ENCODE results near the gene IGLON5. TPM values are rescaled to one million over a fixed set of nuclear protein-coding genes. Genes with fewer than 3 reads are reported as not detected.

Gene IGLON5
- total RNA-seq, 4 donors from 2014 or later, result 0.27 TPM; not detected in 3

DNA sequence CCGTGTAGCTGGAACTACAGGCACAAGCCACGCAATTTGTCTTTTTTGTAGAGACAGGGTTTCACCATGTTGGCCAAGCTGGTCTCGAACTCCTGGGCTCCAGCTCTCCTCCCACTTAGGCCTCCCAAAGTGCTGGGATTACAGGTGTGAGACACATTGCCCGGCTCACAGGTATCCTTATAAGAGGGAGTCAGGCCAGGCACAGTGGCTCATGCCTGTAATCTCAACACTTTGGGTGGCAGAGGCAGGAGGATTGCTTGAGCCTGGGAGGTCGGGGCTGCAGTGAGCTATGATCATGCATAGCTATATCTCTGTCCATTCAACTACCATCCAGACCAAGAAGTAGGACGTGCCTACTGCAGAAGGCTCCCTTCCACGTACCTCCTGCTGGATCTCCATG, 10.2 kb upstream of the IGLON5 start:
- intact Hi-C loops (cut with DNase I; ENCODE audit: low total_unique reads), result no loop called here
- WGBS, 2 donors, result 70 to 72% methylated on average over 7 of the region's 7 CpGs
- no peak overlapping the region for H3K4me3 ChIP-seq (ENCODE audit: low read depth, poor library complexity, severe bottlenecking)
- DNase-seq (ENCODE audit: low spot score in 2 of 2), result peak in 1 of 2 donors; percentile 49
- no peak for TF ChIP-seq POLR2A (IDR thresholded peaks at IDR 0.05)
- TF ChIP-seq CTCF (IDR thresholded peaks at IDR 0.05), result no peak

- H3K4me3 ChIP-seq (ENCODE audit: low read depth, poor library complexity, severe bottlenecking), result no peak overlapping the region
- DNase-seq (ENCODE audit: low spot score in 2 of 2), result peak in 1 of 2 donors; percentile 50
- TF ChIP-seq POLR2A (IDR thresholded peaks at IDR 0.05) (no peak), CTCF (IDR thresholded peaks at IDR 0.05) (no peak)
- intact Hi-C loops (cut with DNase I; ENCODE audit: low total_unique reads), result no loop called here
- WGBS, 2 donors, result 81 to 86% methylated on average over 3 of the region's 3 CpGs
These were observed 6.0 kb upstream of the IGLON5 start for GRCh38 chr19:51305479-51305878.

DNA sequence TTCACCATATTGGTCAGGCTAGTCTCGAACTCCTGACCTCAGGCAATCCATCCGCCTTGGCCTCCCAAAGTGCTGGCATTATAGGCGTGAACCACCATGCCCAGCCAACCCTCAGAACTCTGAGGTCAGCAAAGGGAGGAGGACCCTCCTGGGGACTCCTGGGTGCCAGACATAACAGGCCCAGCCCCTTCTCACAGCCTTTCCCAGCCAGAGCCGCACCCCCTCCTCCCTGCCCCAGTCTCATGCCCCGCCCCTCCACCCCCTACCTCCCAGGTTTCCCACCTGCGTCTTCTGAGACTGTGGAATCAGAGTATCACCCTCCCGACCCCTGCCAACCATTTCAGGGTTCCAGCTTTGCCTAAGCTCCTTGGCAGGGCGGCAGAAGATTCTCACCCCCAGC, 5.2 kb downstream of the IGLON5 start:
- no peak for DNase-seq (ENCODE audit: low spot score in 2 of 2)
- intact Hi-C loops (cut with DNase I; ENCODE audit: low total_unique reads), result no loop called here
- WGBS, 2 donors, result 62 to 76% methylated on average over 8 of the region's 8 CpGs
- TF ChIP-seq CTCF (IDR thresholded peaks at IDR 0.05) (no peak), POLR2A (IDR thresholded peaks at IDR 0.05) (no peak)
- H3K4me3 ChIP-seq (ENCODE audit: low read depth, poor library complexity, severe bottlenecking), result no peak overlapping the region

- intact Hi-C loops (cut with DNase I; ENCODE audit: low total_unique reads), result no loop called here
- no peak for TF ChIP-seq POLR2A (IDR thresholded peaks at IDR 0.05)
- no peak for TF ChIP-seq CTCF (IDR thresholded peaks at IDR 0.05)
- no peak overlapping the region for H3K4me3 ChIP-seq (ENCODE audit: low read depth, poor library complexity, severe bottlenecking)
- no peak for DNase-seq (ENCODE audit: low spot score in 2 of 2)
- 69 to 86% methylated on average over 3 of the region's 3 CpGs for WGBS, 2 donors
These were observed 5.9 kb downstream of the IGLON5 start for GRCh38 chr19:51317376-51317775.

DNA sequence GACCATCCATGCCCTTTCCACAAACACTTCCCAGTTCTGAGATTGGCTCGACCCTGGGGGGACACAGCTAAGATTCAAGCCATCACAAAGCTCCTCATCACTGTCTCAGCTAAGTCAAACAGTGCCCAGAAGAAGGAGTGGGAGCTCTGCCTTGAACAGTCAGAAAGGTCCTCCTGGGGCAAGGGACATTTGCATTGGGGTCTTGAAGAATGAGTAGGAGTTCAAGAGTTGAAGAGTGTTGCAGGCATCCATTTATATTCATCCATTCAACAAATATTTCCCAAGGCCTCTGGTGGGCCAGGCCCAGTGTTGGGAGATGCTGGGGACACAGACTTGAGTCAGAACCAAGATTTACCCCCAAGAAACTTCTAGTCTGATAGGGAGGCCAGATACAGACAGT, 6.5 kb downstream of the IGLON5 start:
- no peak overlapping the region for H3K4me3 ChIP-seq (ENCODE audit: low read depth, poor library complexity, severe bottlenecking)
- intact Hi-C loops (cut with DNase I; ENCODE audit: low total_unique reads), result no loop called here
- DNase-seq (ENCODE audit: low spot score in 2 of 2), result no peak
- WGBS, 2 donors, result 71% methylated on average over 1 of the region's 1 CpG
- no peak for TF ChIP-seq POLR2A (IDR thresholded peaks at IDR 0.05)

DNA sequence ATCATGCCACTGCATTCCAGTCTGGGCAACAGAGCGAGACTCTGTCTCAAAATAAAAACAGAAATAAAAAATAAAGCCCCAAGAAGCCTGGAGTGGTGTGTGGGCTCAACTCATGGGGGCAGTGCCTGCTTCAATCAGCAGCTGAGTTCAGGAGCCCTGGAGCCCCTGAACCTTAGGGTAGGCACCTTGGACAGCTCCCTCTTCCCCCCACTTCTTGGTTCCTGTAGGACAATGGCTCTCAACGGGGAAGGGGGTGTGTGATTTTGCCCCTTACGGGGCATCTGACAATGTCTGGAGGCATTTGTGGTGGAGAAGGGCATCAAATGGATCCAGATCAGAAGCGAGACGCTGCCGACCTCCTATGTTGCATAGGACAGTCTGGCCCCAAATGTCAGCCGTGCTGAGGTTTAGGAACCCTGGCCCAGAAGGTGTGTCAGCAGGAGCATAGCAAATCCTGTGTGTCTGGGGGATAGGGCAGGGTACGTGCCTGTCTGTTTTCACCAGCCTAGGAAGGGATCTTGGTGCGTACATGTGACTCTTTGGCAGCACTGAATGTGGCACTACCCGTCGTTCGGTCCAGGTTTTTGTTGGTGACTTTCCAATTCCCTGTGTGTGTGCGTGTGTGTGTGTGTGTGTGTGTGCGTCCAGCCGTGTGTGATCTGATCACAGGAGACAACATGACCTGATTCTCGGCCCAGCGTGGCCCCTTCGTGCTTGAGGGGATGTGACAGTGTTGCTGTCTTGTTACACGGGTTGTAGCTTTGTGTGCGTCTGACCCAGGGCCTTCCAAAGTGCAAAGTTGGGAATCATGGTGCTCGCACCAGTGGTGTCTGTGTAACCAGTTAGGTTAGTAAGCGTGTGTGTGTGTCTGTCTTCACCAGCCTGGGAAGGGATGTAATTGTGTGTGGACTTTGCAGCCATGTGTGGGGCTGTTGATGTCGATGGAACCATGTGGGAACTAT, 7.5 kb downstream of the IGLON5 start:
- WGBS, 2 donors, result 67 to 75% methylated on average over 22 to 23 of the region's 23 CpGs
- DNase-seq (ENCODE audit: low spot score in 2 of 2), result no peak
- intact Hi-C loops (cut with DNase I; ENCODE audit: low total_unique reads), result no loop called here
- TF ChIP-seq POLR2A (IDR thresholded peaks at IDR 0.05), result no peak
- no peak for TF ChIP-seq CTCF (IDR thresholded peaks at IDR 0.05)
- no peak overlapping the region for H3K4me3 ChIP-seq (ENCODE audit: low read depth, poor library complexity, severe bottlenecking)
